Fibroblast of pulmonary artery (primary cell): ENCODE data around the gene STN1.

Experiments used
- DNase-seq: peaks from one replicate; pipeline ENCODE4 v3.0.0-alpha.2; 2010; ENCODE audit warnings: low read depth
- H3K4me3 ChIP-seq: replicated peaks from 2 replicates; pipeline ENCODE4 v1.5.1; 2011; ENCODE audit warnings: low read depth, mild to moderate bottlenecking, control low read depth, low read length, moderate library complexity
- TF ChIP-seq, protein P1 (sequence below): IDR thresholded peaks from 2 replicates; pipeline ENCODE4 v1.5.1; 2011; ENCODE audit warnings: mild to moderate bottlenecking, control low read depth, low read length, inconsistent platforms; ENCODE audit errors: missing control alignments

STN1 gene

DNA sequence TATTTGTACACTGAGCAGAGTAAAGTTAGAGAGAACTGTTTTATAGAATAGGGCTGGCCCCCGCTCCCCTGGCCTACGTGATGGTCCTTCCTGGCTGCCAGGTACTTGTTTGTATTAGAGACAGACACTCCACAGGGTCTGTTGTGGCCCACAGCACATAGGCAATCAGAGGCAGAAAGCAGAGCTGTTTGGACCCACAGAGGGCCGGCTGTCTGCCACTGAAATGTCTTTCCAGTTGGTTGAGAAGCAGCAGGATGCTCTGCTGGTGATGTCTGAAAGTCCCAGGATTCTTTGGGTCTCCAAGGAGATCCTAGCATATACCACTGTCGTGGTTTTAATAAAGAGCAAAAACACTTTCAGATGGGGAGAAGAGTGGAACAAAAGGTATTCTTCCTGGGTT is 5.2 kb downstream of the STN1 start:
- no peak for DNase-seq
- TF ChIP-seq, protein P1, sequence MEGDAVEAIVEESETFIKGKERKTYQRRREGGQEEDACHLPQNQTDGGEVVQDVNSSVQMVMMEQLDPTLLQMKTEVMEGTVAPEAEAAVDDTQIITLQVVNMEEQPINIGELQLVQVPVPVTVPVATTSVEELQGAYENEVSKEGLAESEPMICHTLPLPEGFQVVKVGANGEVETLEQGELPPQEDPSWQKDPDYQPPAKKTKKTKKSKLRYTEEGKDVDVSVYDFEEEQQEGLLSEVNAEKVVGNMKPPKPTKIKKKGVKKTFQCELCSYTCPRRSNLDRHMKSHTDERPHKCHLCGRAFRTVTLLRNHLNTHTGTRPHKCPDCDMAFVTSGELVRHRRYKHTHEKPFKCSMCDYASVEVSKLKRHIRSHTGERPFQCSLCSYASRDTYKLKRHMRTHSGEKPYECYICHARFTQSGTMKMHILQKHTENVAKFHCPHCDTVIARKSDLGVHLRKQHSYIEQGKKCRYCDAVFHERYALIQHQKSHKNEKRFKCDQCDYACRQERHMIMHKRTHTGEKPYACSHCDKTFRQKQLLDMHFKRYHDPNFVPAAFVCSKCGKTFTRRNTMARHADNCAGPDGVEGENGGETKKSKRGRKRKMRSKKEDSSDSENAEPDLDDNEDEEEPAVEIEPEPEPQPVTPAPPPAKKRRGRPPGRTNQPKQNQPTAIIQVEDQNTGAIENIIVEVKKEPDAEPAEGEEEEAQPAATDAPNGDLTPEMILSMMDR: no peak
- H3K4me3 ChIP-seq: no peak overlapping the region

- DNase-seq: no peak
- TF ChIP-seq, protein P1: no peak
- no peak overlapping the region for H3K4me3 ChIP-seq
Measured at GRCh38 chr10:103911021-103911459, 6.9 kb downstream of the STN1 start.

- no peak for DNase-seq
Measured at GRCh38 chr10:103910442-103911012, 7.5 kb downstream of the STN1 start.

DNA sequence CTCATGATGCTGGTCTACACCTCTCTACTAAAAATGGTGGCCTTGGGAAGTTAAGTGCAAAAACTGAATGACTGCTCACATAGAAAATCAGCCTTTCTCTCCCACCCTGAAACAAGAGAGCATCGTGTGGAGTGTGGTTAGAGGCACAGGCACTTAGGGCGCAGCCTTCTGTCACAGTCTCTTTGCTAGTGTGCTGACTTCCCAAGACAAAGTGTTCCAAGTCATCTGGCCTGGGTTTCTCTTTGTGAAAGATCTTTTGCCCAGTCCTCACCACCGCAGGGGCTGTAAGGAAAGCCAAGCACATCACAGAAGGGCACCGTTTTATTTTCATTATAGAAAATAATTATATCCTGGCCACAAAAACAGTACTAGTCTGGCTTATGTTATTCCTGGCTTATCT is 12.5 kb downstream of the STN1 start:
- no peak overlapping the region for H3K4me3 ChIP-seq
- TF ChIP-seq, protein P1: no peak
- DNase-seq: no peak

More at GRCh38 chr10:103910442-103911012, 7.5 kb downstream of the STN1 start:
- TF ChIP-seq, protein P1: no peak
- H3K4me3 ChIP-seq: no peak overlapping the region

DNA sequence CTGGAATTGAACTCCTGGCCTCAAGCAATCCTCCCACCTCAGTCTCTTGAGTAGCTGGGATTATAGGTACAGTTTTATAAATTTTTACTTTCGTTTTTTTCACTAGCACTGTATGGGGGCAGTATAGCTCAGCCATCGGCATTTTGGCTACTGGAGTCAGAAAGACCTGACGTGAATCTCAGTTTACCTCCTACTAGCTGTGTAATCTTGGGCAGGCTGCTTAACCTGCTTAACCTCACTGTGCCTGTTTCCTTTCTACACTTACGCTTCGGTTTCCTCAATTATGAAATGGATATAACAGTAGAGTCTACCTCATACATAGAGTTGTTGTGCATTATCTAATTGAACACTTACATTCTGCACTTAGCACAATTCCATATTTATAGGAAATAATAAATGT is 16.7 kb downstream of the STN1 start:
- no peak overlapping the region for H3K4me3 ChIP-seq
- TF ChIP-seq, protein P1: no peak
- no peak for DNase-seq

GRCh38 chr10:103899312-103899711 is 18.7 kb downstream of the STN1 start:
- no peak for DNase-seq
- TF ChIP-seq, protein P1: no peak
- no peak overlapping the region for H3K4me3 ChIP-seq

- TF ChIP-seq, protein P1: no peak
- DNase-seq: no peak
- H3K4me3 ChIP-seq: no peak overlapping the region
Measured at GRCh38 chr10:103897241-103897774, 20.7 kb downstream of the STN1 start.
